ENCODE data around the gene ACBD6. TPM values are rescaled to one million over a fixed set of nuclear protein-coding genes. Genes with fewer than 3 reads are reported as not detected.

Gene ACBD6
- total RNA-seq, 1 experiment from 2014 or later = 48.5 TPM

DNA sequence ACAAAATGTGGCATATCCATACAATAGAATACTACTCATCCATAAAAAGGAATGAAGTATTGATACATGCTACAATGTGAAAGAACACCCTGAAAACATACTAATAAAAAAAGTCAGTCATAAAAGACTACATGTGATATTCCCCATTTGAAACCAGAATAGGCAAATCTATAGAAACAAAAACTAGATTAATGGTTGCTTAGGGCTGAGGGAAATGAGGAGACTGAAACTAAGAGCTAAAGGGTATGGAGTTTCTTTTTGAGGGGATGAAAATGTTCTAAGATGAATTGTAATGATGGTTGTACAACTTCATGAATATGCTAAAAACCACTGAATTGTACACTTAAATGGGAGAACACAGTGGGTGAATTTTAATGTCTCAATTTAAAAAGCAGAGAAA lies 50.9 kb downstream of the ACBD6 start:
- Histone ChIP-seq H3K9me3 (ENCODE audit: control insufficient read depth, insufficient read depth, low read depth, low read length) (no peaks in the 10 kb centered on the region), H3K4me1 (ENCODE audit: control insufficient read depth, insufficient read depth, low read length) (no peaks in the 10 kb centered on the region), H3K27ac (ENCODE audit: low read length) (no peak overlapping the region), H3K27me3 (ENCODE audit: control insufficient read depth, insufficient read depth, low read length) (no peaks in the 10 kb centered on the region), H3K4me3 (ENCODE audit: low read depth in 2 of 2, low read length in 2 of 2) (no peak overlapping the region), H3K36me3 (ENCODE audit: control insufficient read depth, insufficient read depth, low read length) (no peaks in the 10 kb centered on the region)
- ChIA-PET CTCF (no interaction called here), POLR2A (no interaction called here)
- in situ Hi-C loops (cut with HindIII; ENCODE audit: low pct_unique_long_range_greater_than_20kb, low sequenced_read_pairs) (no loop called here), intact Hi-C loops (cut with micrococcal nuclease; ENCODE audit: unreplicated experiment) (no loop called here)
- TF ChIP-seq, protein P1, sequence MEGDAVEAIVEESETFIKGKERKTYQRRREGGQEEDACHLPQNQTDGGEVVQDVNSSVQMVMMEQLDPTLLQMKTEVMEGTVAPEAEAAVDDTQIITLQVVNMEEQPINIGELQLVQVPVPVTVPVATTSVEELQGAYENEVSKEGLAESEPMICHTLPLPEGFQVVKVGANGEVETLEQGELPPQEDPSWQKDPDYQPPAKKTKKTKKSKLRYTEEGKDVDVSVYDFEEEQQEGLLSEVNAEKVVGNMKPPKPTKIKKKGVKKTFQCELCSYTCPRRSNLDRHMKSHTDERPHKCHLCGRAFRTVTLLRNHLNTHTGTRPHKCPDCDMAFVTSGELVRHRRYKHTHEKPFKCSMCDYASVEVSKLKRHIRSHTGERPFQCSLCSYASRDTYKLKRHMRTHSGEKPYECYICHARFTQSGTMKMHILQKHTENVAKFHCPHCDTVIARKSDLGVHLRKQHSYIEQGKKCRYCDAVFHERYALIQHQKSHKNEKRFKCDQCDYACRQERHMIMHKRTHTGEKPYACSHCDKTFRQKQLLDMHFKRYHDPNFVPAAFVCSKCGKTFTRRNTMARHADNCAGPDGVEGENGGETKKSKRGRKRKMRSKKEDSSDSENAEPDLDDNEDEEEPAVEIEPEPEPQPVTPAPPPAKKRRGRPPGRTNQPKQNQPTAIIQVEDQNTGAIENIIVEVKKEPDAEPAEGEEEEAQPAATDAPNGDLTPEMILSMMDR (IDR thresholded peaks at IDR 0.05) = no peak
- TF ChIP-seq, protein P2, sequence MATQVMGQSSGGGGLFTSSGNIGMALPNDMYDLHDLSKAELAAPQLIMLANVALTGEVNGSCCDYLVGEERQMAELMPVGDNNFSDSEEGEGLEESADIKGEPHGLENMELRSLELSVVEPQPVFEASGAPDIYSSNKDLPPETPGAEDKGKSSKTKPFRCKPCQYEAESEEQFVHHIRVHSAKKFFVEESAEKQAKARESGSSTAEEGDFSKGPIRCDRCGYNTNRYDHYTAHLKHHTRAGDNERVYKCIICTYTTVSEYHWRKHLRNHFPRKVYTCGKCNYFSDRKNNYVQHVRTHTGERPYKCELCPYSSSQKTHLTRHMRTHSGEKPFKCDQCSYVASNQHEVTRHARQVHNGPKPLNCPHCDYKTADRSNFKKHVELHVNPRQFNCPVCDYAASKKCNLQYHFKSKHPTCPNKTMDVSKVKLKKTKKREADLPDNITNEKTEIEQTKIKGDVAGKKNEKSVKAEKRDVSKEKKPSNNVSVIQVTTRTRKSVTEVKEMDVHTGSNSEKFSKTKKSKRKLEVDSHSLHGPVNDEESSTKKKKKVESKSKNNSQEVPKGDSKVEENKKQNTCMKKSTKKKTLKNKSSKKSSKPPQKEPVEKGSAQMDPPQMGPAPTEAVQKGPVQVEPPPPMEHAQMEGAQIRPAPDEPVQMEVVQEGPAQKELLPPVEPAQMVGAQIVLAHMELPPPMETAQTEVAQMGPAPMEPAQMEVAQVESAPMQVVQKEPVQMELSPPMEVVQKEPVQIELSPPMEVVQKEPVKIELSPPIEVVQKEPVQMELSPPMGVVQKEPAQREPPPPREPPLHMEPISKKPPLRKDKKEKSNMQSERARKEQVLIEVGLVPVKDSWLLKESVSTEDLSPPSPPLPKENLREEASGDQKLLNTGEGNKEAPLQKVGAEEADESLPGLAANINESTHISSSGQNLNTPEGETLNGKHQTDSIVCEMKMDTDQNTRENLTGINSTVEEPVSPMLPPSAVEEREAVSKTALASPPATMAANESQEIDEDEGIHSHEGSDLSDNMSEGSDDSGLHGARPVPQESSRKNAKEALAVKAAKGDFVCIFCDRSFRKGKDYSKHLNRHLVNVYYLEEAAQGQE (IDR thresholded peaks at IDR 0.05; ENCODE audit: insufficient read depth in 1 of 2, low read depth in 2 of 2, low read length in 1 of 2) = no peak
- TF ChIP-seq SIN3A (IDR thresholded peaks at IDR 0.05; ENCODE audit: borderline replicate concordance, insufficient read depth, low read depth, low read length) = no peak
- TF ChIP-seq POLR2AphosphoS5 (IDR thresholded peaks at IDR 0.05; ENCODE audit: low read depth, low read length) = no peak
- TF ChIP-seq TCF7L2 (IDR thresholded peaks at IDR 0.05; ENCODE audit: low read depth, low read length) = no peak
- BruUV-seq (replicated peaks) = no TSS peak
- ATAC-seq (no peak), DNase-seq (ENCODE audit: low read depth, low spot score) (no peak)

DNA sequence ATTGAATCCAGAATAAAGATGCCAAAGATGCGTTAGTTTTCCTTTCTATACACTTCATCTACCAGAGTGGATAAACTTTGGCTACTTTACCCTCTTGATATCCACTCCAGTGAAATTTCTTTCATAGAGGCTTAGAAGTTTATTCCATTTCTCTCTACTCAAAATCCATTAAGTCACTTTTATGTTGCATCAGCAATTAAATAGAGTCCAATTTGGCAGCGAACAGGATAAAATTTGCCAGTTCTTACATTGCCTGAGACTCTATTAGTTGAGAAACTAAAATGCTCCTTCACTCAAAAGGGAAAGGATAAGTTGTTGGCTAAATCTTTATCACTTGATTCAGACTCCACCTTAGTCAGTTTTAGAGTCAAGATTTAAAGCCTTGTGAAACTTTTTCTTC lies 57.9 kb downstream of the ACBD6 start:
- H3K9me3 ChIP-seq (ENCODE audit: control insufficient read depth, insufficient read depth, low read depth, low read length) = peaks cover 7% of the 10 kb centered on the region; the same call in 1 of the 2 replicates
- BruUV-seq (replicated peaks) = no TSS peak
- H3K27me3 ChIP-seq (ENCODE audit: control insufficient read depth, insufficient read depth, low read length) = no peaks in the 10 kb centered on the region
- no peak for DNase-seq (ENCODE audit: low read depth, low spot score)
- in situ Hi-C loops (cut with HindIII; ENCODE audit: low pct_unique_long_range_greater_than_20kb, low sequenced_read_pairs) (no loop called here), intact Hi-C loops (cut with micrococcal nuclease; ENCODE audit: unreplicated experiment) (no loop called here)
- H3K4me1 ChIP-seq (ENCODE audit: control insufficient read depth, insufficient read depth, low read length) = no peaks in the 10 kb centered on the region
- POLR2A ChIA-PET = no interaction called here
- CTCF ChIA-PET = no interaction called here
- no peak overlapping the region for H3K4me3 ChIP-seq (ENCODE audit: low read depth in 2 of 2, low read length in 2 of 2)
- TF ChIP-seq POLR2AphosphoS5 (IDR thresholded peaks at IDR 0.05; ENCODE audit: low read depth, low read length) (no peak), TCF7L2 (IDR thresholded peaks at IDR 0.05; ENCODE audit: low read depth, low read length) (no peak), SIN3A (IDR thresholded peaks at IDR 0.05; ENCODE audit: borderline replicate concordance, insufficient read depth, low read depth, low read length) (no peak)
- TF ChIP-seq, protein P2 (IDR thresholded peaks at IDR 0.05; ENCODE audit: insufficient read depth in 1 of 2, low read depth in 2 of 2, low read length in 1 of 2) = no peak
- TF ChIP-seq, protein P1 (IDR thresholded peaks at IDR 0.05) = no peak
- H3K27ac ChIP-seq (ENCODE audit: low read length) = no peak overlapping the region
- ATAC-seq = no peak
- no peaks in the 10 kb centered on the region for H3K36me3 ChIP-seq (ENCODE audit: control insufficient read depth, insufficient read depth, low read length)

Measured in Panc1 (cell line).